Fibroblast of the aortic adventitia (primary cell): ENCODE results near the gene TMEM95. TPM values are rescaled to one million over a fixed set of nuclear protein-coding genes. Genes with fewer than 3 reads are reported as not detected.

Experiments
- DNase-seq: peaks from one replicate; pipeline ENCODE4 v3.0.0-alpha.2; 2010; ENCODE audit warnings: low read depth
- H3K4me3 ChIP-seq: 2 replicates; pipeline ENCODE4 v1.5.1; 2011; ENCODE audit warnings: low read depth, mild to moderate bottlenecking, control low read depth, low read length, moderate library complexity
- total RNA-seq: library from RNA; depleted of rRNA; stranded (reverse); fragments of >200 nt; gene quantifications from 2 replicates; pipeline ENCODE4 v1.2.3, GENCODE V29; 2012; ENCODE audit warnings: low replicate concordance
- TF ChIP-seq, protein P1 (sequence below): IDR thresholded peaks from 2 replicates; pipeline ENCODE4 v1.5.1; 2011; ENCODE audit warnings: mild to moderate bottlenecking, low read length, control low read depth, inconsistent platforms; ENCODE audit not compliant: insufficient read depth

TMEM95 gene
- total RNA-seq, 1 donor: not detected

DNA sequence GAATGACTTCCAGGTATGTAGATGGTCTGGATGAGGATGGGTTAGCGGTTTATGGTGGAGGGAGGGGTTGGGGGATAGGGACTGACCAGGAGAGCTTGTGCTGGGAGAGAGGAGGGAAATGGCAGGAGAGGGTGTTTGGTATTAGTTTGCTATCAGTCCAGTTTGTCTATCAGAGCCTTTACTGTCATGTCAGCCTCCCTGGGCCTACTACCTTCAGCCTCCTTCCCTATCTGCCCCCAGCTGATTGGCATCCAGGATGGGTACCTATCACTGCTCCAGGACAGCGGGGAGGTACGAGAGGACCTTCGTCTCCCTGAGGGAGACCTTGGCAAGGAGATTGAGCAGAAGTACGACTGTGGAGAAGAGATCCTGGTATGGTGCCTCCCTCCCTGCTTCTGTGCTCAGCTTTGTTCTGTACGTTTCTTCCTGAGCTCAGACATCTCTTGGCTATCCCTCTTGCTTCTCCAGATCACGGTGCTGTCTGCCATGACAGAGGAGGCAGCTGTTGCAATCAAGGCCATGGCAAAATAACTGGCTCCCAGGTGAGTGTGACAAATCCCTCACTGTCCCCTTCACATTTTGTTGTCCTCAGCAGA is 43.7 kb upstream of the TMEM95 start:
- no peak for DNase-seq
- no peak overlapping the region for H3K4me3 ChIP-seq
- TF ChIP-seq, protein P1, sequence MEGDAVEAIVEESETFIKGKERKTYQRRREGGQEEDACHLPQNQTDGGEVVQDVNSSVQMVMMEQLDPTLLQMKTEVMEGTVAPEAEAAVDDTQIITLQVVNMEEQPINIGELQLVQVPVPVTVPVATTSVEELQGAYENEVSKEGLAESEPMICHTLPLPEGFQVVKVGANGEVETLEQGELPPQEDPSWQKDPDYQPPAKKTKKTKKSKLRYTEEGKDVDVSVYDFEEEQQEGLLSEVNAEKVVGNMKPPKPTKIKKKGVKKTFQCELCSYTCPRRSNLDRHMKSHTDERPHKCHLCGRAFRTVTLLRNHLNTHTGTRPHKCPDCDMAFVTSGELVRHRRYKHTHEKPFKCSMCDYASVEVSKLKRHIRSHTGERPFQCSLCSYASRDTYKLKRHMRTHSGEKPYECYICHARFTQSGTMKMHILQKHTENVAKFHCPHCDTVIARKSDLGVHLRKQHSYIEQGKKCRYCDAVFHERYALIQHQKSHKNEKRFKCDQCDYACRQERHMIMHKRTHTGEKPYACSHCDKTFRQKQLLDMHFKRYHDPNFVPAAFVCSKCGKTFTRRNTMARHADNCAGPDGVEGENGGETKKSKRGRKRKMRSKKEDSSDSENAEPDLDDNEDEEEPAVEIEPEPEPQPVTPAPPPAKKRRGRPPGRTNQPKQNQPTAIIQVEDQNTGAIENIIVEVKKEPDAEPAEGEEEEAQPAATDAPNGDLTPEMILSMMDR: no peak

- H3K4me3 ChIP-seq: no peak overlapping the region
- TF ChIP-seq, protein P1: no peak
- DNase-seq: no peak
Observed at GRCh38 chr17:7312432-7313087, 42.4 kb upstream of the TMEM95 start.

DNA sequence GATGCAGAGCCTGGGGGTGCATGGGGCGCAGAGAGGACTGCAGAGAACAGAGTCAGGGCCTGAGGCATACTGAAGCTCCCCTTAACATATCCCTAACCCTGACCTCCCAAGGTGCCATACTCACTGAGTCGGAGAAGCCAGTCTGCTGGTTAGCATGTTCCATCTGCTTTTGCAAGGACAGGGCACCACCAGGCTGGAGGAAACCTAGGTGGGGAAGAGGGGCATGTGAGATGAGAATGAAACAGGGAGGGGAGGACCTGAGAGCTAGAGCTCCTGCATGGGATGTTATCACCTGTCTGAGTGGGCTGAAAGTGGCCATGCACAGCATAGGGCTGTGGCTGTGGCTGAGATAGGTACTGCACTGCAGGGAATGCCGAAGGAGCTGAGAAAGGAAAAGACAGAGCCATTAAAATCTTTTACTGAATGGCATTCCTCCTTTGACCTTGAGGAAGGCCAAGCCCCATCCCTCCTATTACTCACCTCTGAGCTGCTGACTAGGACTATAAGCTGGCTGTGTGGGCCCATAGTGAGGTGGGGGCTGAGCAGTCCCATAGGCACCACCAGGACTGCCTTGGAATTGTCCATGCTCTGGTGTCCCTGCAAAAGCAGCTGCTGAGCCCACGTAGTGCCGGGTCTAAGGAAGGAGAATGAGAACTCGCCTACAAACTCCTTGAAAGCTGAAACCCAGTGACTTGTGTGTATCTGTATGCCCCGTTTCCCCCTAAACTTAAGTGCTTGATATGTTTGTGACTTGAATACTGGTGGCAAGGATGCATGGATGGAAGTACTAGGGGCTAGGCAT is 41.7 kb upstream of the TMEM95 start:
- no peak for DNase-seq
- no peak overlapping the region for H3K4me3 ChIP-seq

GRCh38 chr17:7313890-7314718 is 40.9 kb upstream of the TMEM95 start:
- TF ChIP-seq, protein P1: no peak
- no peak for DNase-seq
- peak overlapping the region; percentile 90 for H3K4me3 ChIP-seq

More for the DNA sequence above, 41.7 kb upstream of the TMEM95 start:
- TF ChIP-seq, protein P1: peak; percentile 20

DNA sequence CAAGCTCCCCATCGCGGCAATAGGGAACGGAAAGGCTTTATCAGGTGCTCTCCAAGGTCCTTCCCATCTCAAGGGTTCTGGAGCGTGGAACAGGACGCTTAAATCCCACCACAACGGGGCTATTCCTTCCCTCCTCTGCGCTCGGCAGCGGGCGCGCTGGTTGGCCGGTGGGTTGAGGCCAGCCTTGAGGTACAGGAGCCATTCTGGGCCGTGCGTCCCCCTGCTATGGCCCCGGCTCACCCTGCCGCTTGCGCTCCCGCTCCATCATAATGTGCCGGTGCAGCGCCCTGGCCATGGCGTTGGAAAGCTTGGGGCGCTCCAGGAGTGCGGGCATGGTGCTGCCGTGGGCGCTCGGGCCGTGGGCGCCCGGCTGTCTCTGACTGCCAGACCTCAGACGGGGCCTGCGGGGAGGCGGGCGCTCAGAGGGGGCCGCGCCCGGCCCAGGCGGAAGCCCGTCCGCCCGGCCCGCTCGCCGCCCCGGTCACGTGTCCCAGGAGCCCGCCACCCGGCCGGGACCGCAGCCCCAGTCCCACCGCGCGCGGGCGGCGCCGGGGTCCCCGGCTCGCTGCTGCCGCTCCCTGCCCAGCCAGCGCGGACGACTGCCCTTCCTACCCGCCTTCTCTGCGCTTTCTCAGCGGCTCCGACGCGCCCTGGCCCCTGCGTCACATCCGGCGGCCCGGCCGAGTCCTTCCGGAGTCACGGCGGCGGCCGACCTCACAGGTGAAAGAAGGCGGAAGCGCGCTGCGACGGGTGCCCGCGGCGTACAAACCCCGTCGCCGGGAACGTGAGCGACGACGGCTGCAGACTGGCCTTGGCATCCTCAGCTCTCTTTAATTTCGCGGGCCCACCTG is 40.0 kb upstream of the TMEM95 start, which contains the start of gene GPS2:
TSS of gene GPS2 (minus strand) at position 642 of the 851 bp plus-strand sequence. CDS start at position 334, 308 bp downstream.
- DNase-seq: peak; percentile 67
- TF ChIP-seq, protein P1: no peak
- H3K4me3 ChIP-seq: peak within 1 kb of the TSS; percentile 90
